Upper lobe of left lung (tissue), 4 donors: ENCODE measurements around the gene CTRL.
"Not testable (repeated sequence)": the region's sequence is repeated elsewhere in the genome, so short reads cannot be mapped to it uniquely, and the experiment has no call there.

Source experiments
- CTCF ChIP-seq, 6 experiments: fragments of 450-650 bp in 4 of 6; fragments of 200-600 bp in 2 of 6; sonication (generic) in 2 of 6; IDR thresholded peaks; one replicate each; pipeline ENCODE4 v1.5.1; 2016 to 2019; ENCODE audit warnings: antibody characterized with exemption in 6 of 6
- EP300 ChIP-seq, 4 donors: sonication (generic); formaldehyde crosslinking; IDR thresholded peaks; one replicate each; pipeline ENCODE4 v1.5.1; 2017; ENCODE audit warnings: antibody characterized with exemption in 4 of 4, control low read depth in 2 of 4
- POLR2A ChIP-seq, 4 donors: fragments of 450-650 bp; IDR thresholded peaks; one replicate each; pipeline ENCODE4 v1.5.1; 2016 to 2017; ENCODE audit warnings: antibody characterized with exemption in 4 of 4, mild to moderate bottlenecking in 2 of 4

DNA sequence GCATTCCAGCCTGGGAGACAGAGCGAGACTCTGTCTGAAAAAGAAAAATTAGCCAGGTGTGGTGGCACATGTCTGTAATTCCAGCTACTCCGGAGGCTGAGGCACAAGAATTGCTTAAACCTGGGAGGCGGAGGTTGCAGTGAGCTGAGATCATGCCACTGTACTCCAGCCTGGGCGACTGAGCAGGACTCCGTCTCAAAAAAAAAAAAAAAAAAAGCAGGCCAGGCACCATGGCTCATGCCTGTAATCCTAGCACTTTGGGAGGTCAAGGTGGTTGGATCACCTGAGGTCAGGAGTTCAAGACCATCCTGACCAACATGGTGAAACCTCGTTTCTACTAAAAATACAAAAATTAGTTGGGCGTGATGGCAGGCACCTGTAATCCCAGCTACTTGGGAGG is 40.6 kb upstream of the CTRL start:
- TF ChIP-seq EP300, POLR2A, CTCF (IDR thresholded peaks at IDR 0.05): not testable (repeated sequence)
